ENCODE results near the gene CNOT1.
A peak's percentile ranks its signal among the peaks of the same experiment; 100 is the strongest.

Gene CNOT1

GRCh38 chr16:58629733-58630640 lies at the start of gene CNOT1 (continued):
- TF ChIP-seq ZNF18 (tag by site-specific recombination; IDR thresholded peaks at IDR 0.05) (no peak), TRIM28 (IDR thresholded peaks at IDR 0.05; ENCODE audit: borderline replicate concordance, low read length) (no peak), GFI1B (tag by site-specific recombination; IDR thresholded peaks at IDR 0.05) (0 out of 2 replicates have a peak, but pooled peaks have one; percentile 2), ZNF837 (tag by site-specific recombination; IDR thresholded peaks at IDR 0.05) (no peak), ZNF560 (tag by site-specific recombination; IDR thresholded peaks at IDR 0.05; ENCODE audit: borderline replicate concordance) (no peak), ZXDB (tag by site-specific recombination; IDR thresholded peaks at IDR 0.05) (peak; percentile 93), ZIC2 (tag by site-specific recombination; IDR thresholded peaks at IDR 0.05) (no peak), ZNF677 (tag by site-specific recombination; IDR thresholded peaks at IDR 0.05) (no peak), BCL11A (tag by site-specific recombination; IDR thresholded peaks at IDR 0.05; ENCODE audit: low read depth) (no peak), ZNF549 (tag by site-specific recombination; IDR thresholded peaks at IDR 0.05) (no peak), ZNF530 (tag by site-specific recombination; IDR thresholded peaks at IDR 0.05; ENCODE audit: low read depth) (no peak), ZNF140 (tag by site-specific recombination; IDR thresholded peaks at IDR 0.05) (no peak), ZNF544 (tag by site-specific recombination; IDR thresholded peaks at IDR 0.05) (no peak), ZBTB20 (tag by site-specific recombination; IDR thresholded peaks at IDR 0.05) (peak; percentile 89), ZNF169 (tag by site-specific recombination; IDR thresholded peaks at IDR 0.05) (no peak), KLF17 (tag by site-specific recombination; IDR thresholded peaks at IDR 0.05) (peak; percentile 17), YY2 (tag by site-specific recombination; IDR thresholded peaks at IDR 0.05) (no peak), KLF1 (tag by site-specific recombination; IDR thresholded peaks at IDR 0.05) (no peak; the same call in 1 of the 2 replicates), ZNF571 (tag by site-specific recombination; IDR thresholded peaks at IDR 0.05) (no peak), ZNF558 (tag by site-specific recombination; IDR thresholded peaks at IDR 0.05) (no peak), CTCF (tag by site-specific recombination; IDR thresholded peaks at IDR 0.05) (peak; percentile 30; the same call in 1 of the 2 replicates), ZNF596 (tag by site-specific recombination; IDR thresholded peaks at IDR 0.05) (no peak), ZNF670 (tag by site-specific recombination; IDR thresholded peaks at IDR 0.05; ENCODE audit: low read depth) (no peak), HIC1 (tag by site-specific recombination; IDR thresholded peaks at IDR 0.05) (no peak), ZNF514 (tag by site-specific recombination; IDR thresholded peaks at IDR 0.05) (no peak), ZNF274 (IDR thresholded peaks at IDR 0.05; ENCODE audit: low read length) (no peak), ZNF274 (tag by site-specific recombination; IDR thresholded peaks at IDR 0.05; ENCODE audit: borderline replicate concordance) (no peak), ZNF366 (tag by site-specific recombination; conservative IDR thresholded peaks at IDR 0.05) (peak; percentile 68), ZNF621 (tag by site-specific recombination; IDR thresholded peaks at IDR 0.05) (no peak), ZNF433 (tag by site-specific recombination; IDR thresholded peaks at IDR 0.05; ENCODE audit: low read depth) (no peak), SETDB1 (IDR thresholded peaks at IDR 0.05; ENCODE audit: insufficient read length, low read length) (peak; percentile 47), GLIS2 (tag by site-specific recombination; IDR thresholded peaks at IDR 0.05) (peak; percentile 92), GLI2 (tag by site-specific recombination; IDR thresholded peaks at IDR 0.05; ENCODE audit: borderline replicate concordance, low read depth) (no peak), SP7 (tag by site-specific recombination; IDR thresholded peaks at IDR 0.05) (peak; percentile 52), ZNF664 (tag by site-specific recombination; IDR thresholded peaks at IDR 0.05) (no peak), ZNF654 (tag by site-specific recombination; IDR thresholded peaks at IDR 0.05; ENCODE audit: low read depth) (no peak)
